ENCODE results near the gene LTA4H. TPM values are rescaled to one million over a fixed set of nuclear protein-coding genes. Genes with fewer than 3 reads are reported as not detected.

Gene LTA4H
- total and polyA plus RNA-seq, 9 donors = 82.8 to 282 (median 106) TPM

DNA sequence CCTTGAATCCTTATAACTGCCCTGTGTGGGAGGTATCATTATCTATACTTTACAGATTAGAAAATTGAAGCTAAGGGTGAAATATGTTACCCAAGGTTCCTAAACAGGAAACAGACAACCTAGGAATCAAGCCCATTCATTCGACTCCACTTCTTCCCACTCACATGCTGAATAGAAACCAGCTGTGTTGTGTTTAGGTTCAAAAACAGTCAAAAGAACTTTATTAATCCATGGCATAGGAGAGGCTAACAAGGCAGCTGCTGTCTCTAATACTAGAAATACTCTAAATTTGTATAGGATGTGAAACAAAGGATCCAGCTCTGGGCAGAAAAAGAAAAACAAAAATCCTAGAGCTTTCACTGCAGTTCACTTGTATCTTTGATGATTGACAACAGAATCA, 82.4 kb downstream of the LTA4H start:
- WGBS, 3 donors = 4 to 15% (median 6%) methylated on average over 1 of the region's 1 CpG

DNA sequence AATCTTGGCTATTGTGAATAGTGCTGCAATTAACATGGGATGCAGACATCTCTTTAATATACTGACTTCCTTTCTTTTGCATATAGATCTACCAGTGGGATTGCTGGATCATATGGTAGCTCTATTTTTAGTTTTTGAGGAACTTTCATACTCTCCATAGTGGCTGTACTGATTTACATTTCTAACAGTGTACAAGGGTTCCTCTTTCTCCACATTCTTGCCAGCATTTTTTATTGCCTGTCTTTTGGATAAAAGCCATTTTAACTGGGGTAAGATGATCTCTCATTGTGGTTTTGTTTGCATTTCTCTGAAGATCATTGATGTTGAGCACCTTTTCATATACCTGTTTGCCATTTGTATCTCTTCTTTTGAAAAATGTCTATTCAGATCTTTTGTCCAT, 83.9 kb downstream of the LTA4H start:
- H3K4me3 ChIP-seq = no peak overlapping the region
- no peak overlapping the region for H3K27ac ChIP-seq
- no peaks in the 10 kb centered on the region for H3K36me3 ChIP-seq
- H3K27me3 ChIP-seq = no peaks in the 10 kb centered on the region
- H3K9me3 ChIP-seq = no peaks in the 10 kb centered on the region
- no peaks in the 10 kb centered on the region for H3K4me1 ChIP-seq (ENCODE audit: insufficient read depth)
- TF ChIP-seq EP300 (IDR thresholded peaks at IDR 0.05) = no peak
- TF ChIP-seq CTCF (IDR thresholded peaks at IDR 0.05) = no peak
- no peak for TF ChIP-seq POLR2A (IDR thresholded peaks at IDR 0.05)
- intact Hi-C loops (cut with DNase I) = no loop called here
- DNase-seq = no peak

More for the DNA sequence above, 82.4 kb downstream of the LTA4H start:
- Histone ChIP-seq H3K4me3 (no peak overlapping the region), H3K27ac (no peak overlapping the region), H3K9me3 (no peaks in the 10 kb centered on the region), H3K27me3 (no peaks in the 10 kb centered on the region), H3K36me3 (no peaks in the 10 kb centered on the region), H3K4me1 (ENCODE audit: insufficient read depth) (no peaks in the 10 kb centered on the region)
- no peak for TF ChIP-seq POLR2A (IDR thresholded peaks at IDR 0.05)
- TF ChIP-seq CTCF (IDR thresholded peaks at IDR 0.05) = no peak
- TF ChIP-seq EP300 (IDR thresholded peaks at IDR 0.05) = no peak
- DNase-seq = no peak
- intact Hi-C loops (cut with DNase I) = no loop called here

Other genes starting within 250 kb of the LTA4H start
- gene NTN4, start 244.8 kb downstream of the LTA4H start, total RNA-seq = 100 to 1,000 TPM in 1 of 7 donors, 10 to 100 TPM in 6; 16.0 to 101 (median 54.2) TPM
- 10 to 100 TPM; 39.0 to 57.3 TPM for gene NTN4, start 244.8 kb downstream of the LTA4H start, polyA plus RNA-seq
- 10 to 100 TPM in 5 of 7 donors, 1 to 10 TPM in 2; 8.5 to 25.5 (median 17.1) TPM for gene SNRPF, start 176.6 kb downstream of the LTA4H start, total RNA-seq
- gene SNRPF, start 176.6 kb downstream of the LTA4H start, polyA plus RNA-seq = 10 to 100 TPM; 21.7 to 28.4 TPM
- under 1 TPM in 2 of 7 donors, not detected in 5; 0.25 to 0.37 TPM for gene CCDC38, start 93.0 kb downstream of the LTA4H start, total RNA-seq
- gene CCDC38, start 93.0 kb downstream of the LTA4H start, polyA plus RNA-seq = under 1 TPM in 1 of 2 donors, not detected in 1; 0.22 TPM
- gene AMDHD1, start 92.3 kb downstream of the LTA4H start, total RNA-seq = under 1 TPM in 3 of 7 donors, not detected in 4; 0.37 to 0.71 (median 0.57) TPM
- 1 to 10 TPM in 1 of 2 donors, under 1 TPM in 1; 0.13 to 6.1 TPM for gene AMDHD1, start 92.3 kb downstream of the LTA4H start, polyA plus RNA-seq
- gene HAL, start 39.2 kb downstream of the LTA4H start, total RNA-seq = 1 to 10 TPM in 1 of 7 donors, under 1 TPM in 6; 0.23 to 2.9 (median 0.64) TPM
- gene HAL, start 39.2 kb downstream of the LTA4H start, polyA plus RNA-seq = 1 to 10 TPM in 1 of 2 donors, under 1 TPM in 1; 0.08 to 1.8 TPM
- 10 to 100 TPM; 11.5 to 25.9 (median 15.2) TPM for gene ELK3, start 158.8 kb upstream of the LTA4H start, total RNA-seq
- gene ELK3, start 158.8 kb upstream of the LTA4H start, polyA plus RNA-seq = 10 to 100 TPM; 15.6 to 25.8 TPM

Measured in ovary (tissue), 9 donors.